ENCODE measurements around the gene ZNF79. TPM values are rescaled to one million over a fixed set of nuclear protein-coding genes. Genes with fewer than 3 reads are reported as not detected.

The ZNF79 gene
- total RNA-seq, 2 experiments from 2014 or later = 7.6 TPM

DNA sequence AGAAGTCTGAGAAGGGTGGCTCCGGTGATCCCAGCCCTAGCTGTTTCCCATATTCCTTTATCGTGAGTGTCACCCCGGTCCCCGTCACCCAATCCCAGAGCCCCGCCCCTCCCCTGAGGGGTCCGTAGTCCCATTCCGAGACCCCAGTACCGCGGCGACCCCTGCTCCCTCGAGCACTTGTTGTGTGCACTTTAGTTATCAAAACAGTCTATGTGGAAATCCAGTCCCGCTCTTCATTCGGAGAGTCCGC lies 27.4 kb downstream of the ZNF79 start:
- Mint-ChIP-seq H3K9me3 (no peaks in the 10 kb centered on the region), H3K27me3 (no peaks in the 10 kb centered on the region), H3K4me1 (ENCODE audit: low read depth) (peaks cover 36% of the 10 kb centered on the region), H3K4me3 (peak overlapping the region; percentile 91), H3K27ac (peak overlapping the region; percentile 94), H3K36me3 (ENCODE audit: low read depth) (peaks cover 60% of the 10 kb centered on the region)
- POLR2A ChIA-PET = interaction anchor here (0.6 to 4.2 kb wide), 40 partner anchors 9 to 643 kb away, joined by 3 to 52 read pairs (median 4); partner anchors contain the start of genes CDK9, SH2D3C, SLC2A8 and ZNF79
- TF ChIP-seq, protein P1, sequence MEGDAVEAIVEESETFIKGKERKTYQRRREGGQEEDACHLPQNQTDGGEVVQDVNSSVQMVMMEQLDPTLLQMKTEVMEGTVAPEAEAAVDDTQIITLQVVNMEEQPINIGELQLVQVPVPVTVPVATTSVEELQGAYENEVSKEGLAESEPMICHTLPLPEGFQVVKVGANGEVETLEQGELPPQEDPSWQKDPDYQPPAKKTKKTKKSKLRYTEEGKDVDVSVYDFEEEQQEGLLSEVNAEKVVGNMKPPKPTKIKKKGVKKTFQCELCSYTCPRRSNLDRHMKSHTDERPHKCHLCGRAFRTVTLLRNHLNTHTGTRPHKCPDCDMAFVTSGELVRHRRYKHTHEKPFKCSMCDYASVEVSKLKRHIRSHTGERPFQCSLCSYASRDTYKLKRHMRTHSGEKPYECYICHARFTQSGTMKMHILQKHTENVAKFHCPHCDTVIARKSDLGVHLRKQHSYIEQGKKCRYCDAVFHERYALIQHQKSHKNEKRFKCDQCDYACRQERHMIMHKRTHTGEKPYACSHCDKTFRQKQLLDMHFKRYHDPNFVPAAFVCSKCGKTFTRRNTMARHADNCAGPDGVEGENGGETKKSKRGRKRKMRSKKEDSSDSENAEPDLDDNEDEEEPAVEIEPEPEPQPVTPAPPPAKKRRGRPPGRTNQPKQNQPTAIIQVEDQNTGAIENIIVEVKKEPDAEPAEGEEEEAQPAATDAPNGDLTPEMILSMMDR (IDR thresholded peaks at IDR 0.05) = no peak
- CTCF ChIA-PET = interaction anchor here (0.9 kb wide), 1 partner anchor 227 kb away, joined by 3 read pairs; no protein-coding TSS in a partner anchor
- ATAC-seq = no peak
- intact Hi-C loops (cut with micrococcal nuclease) = no loop called here
- DNase-seq = no peak

DNA sequence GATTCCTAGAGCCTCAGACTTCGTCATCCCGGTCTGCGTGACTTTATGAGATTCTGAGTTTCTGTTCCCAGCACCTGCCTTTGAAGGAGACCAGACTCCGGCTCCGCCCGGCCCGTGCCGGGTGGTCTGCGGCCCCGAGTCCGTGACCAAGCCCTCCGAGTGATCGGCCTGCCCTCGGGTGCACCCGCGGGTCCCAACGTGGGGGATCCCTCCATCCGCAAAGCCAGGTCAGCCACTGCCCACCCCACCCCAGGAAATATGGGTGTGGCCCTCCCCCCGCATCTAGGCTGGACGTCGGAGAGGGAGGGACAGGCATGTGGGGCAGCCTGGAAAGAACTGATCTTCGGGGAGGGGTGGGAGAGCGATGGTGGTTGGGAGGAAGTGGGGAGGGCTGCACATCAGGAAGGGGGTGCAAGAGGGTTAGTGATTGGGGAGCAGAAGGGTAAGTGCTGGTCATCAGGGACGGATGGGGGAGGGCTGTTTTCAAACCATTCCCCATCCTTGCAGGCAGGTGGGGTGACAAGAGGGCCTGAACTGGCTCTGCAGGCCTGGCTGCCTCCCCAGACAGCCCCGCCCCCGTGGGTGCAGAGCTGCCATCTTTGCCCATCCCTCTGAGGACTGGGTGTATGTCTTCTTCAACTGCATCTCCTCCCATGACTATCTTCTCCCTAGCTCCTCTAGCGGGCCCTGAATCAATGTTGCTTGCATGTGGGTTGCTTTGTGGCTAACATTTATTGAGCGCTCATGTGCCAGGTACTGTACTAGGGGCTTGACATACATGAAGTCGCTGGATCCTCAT lies 27.9 kb downstream of the ZNF79 start:
- TF ChIP-seq, protein P1 (IDR thresholded peaks at IDR 0.05) = no peak
- intact Hi-C loops (cut with micrococcal nuclease) = no loop called here
- DNase-seq (peak; percentile 73), ATAC-seq (peak; percentile 60)
- no peaks in the 10 kb centered on the region for H3K27me3 Mint-ChIP-seq
- peak overlapping the region; percentile 94 for H3K27ac Mint-ChIP-seq
- H3K4me3 Mint-ChIP-seq = peak overlapping the region; percentile 91
- no peaks in the 10 kb centered on the region for H3K9me3 Mint-ChIP-seq
- H3K4me1 Mint-ChIP-seq (ENCODE audit: low read depth) = peaks cover 32% of the 10 kb centered on the region
- H3K36me3 Mint-ChIP-seq (ENCODE audit: low read depth) = peaks cover 55% of the 10 kb centered on the region
- ChIA-PET POLR2A (interaction anchor here (0.6 to 4.2 kb wide), 35 partner anchors 9 to 643 kb away, joined by 3 to 52 read pairs (median 5); partner anchors contain the start of genes SH2D3C, SLC2A8 and ZNF79), CTCF (interaction anchor here (0.9 kb wide), 1 partner anchor 228 kb away, joined by 3 read pairs; no protein-coding TSS in a partner anchor)

DNA sequence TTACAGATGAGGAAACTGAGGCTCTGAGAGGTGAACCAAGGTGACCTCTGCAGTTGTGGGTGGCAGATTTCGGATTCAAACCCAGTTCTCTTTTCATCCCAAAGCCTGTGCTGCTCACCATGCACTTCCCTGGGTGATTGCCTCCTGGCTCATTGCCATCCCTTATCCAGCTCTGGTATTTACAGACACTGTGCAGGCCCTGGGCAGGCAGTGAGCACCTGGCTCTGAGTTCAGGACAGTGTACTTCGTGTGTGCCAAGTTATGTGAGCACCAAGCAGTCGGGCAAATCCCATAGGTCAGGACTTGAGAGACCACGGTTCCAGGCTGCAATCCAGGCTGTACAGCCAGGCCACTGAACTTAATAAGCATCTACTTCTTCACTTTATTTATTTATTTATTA lies 28.5 kb downstream of the ZNF79 start:
- Mint-ChIP-seq H3K36me3 (ENCODE audit: low read depth) (peaks cover 51% of the 10 kb centered on the region), H3K4me3 (peak overlapping the region; percentile 91), H3K9me3 (no peaks in the 10 kb centered on the region), H3K27me3 (no peaks in the 10 kb centered on the region), H3K27ac (no peak overlapping the region), H3K4me1 (ENCODE audit: low read depth) (peaks cover 28% of the 10 kb centered on the region)
- intact Hi-C loops (cut with micrococcal nuclease) = no loop called here
- TF ChIP-seq, protein P1 (IDR thresholded peaks at IDR 0.05) = no peak
- POLR2A ChIA-PET = interaction anchor here (0.6 to 4.2 kb wide), 4 partner anchors 13 to 251 kb away, joined by 3 to 52 read pairs (median 3); partner anchors contain the start of gene ZNF79
- ATAC-seq (no peak), DNase-seq (no peak)
- CTCF ChIA-PET = no interaction called here

GRCh38 chr9:127455324-127455992 lies 31.3 kb downstream of the ZNF79 start:
- POLR2A ChIA-PET = interaction anchor here (0.7 to 1.2 kb wide), 3 partner anchors 8 to 10 kb away, joined by 3 to 6 read pairs (median 4); no protein-coding TSS in a partner anchor
- peaks cover 27% of the 10 kb centered on the region for H3K36me3 Mint-ChIP-seq (ENCODE audit: low read depth)
- peaks cover 5% of the 10 kb centered on the region for H3K4me1 Mint-ChIP-seq (ENCODE audit: low read depth)
- intact Hi-C loops (cut with micrococcal nuclease) = no loop called here
- H3K4me3 Mint-ChIP-seq = no peak overlapping the region
- ATAC-seq = no peak
- TF ChIP-seq, protein P1 (IDR thresholded peaks at IDR 0.05) = peak; percentile 43
- no peaks in the 10 kb centered on the region for H3K9me3 Mint-ChIP-seq
- H3K27me3 Mint-ChIP-seq = no peaks in the 10 kb centered on the region
- CTCF ChIA-PET = interaction anchor here (0.6 to 2.1 kb wide), 23 partner anchors 11 to 514 kb away, joined by 3 to 8 read pairs (median 3); no protein-coding TSS in a partner anchor
- DNase-seq = peak; percentile 51
- H3K27ac Mint-ChIP-seq = no peak overlapping the region

Measured in activated CD8-positive, alpha-beta T cell treated with anti-CD3 and anti-CD28 coated beads for 36 hours (primary cell).